NCI-H1930 (cell line): ENCODE data around the gene COLEC12.
"Not testable (repeated sequence)": the region's sequence is repeated elsewhere in the genome, so short reads cannot be mapped to it uniquely, and the experiment has no call there.

ENCODE experiments used
- DNase-seq, 2 experiments: peaks; one replicate each; lab custom pipeline; 2025; lab: John Stamatoyannopoulos, UW

COLEC12 gene

GRCh38 chr18:320155-320554 lies 180.3 kb downstream of the COLEC12 start:
- DNase-seq: no peak

- DNase-seq: no peak
Measured at GRCh38 chr18:319720-320119, 180.8 kb downstream of the COLEC12 start.

DNA sequence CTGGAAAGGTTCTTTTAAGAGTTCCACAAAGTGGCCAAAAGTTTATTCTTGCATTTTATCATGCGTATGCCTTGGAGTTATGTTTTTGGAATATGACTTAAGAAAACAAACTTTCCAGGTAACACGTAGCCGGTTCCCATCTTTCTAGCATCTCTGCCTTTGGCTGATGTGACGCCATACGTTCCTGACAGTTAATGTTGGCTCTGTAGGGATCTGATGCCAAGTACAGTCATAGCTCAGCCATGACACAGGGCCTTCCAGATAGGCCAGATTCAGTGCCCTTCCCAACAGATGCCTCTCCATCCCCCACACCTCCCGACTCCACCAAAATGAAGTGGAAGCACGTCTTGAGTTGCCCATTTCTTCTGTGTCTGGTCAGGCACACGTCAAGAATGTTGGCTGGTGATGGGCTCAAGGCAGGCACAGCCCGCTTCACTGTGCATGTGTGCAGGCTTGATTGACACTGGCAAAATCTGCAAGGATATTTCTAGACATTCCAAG lies 181.7 kb downstream of the COLEC12 start:
- no peak for DNase-seq

GRCh38 chr18:317618-318017 lies 182.9 kb downstream of the COLEC12 start:
- DNase-seq: no peak

GRCh38 chr18:316393-316792 lies 184.1 kb downstream of the COLEC12 start:
- no peak for DNase-seq

DNA sequence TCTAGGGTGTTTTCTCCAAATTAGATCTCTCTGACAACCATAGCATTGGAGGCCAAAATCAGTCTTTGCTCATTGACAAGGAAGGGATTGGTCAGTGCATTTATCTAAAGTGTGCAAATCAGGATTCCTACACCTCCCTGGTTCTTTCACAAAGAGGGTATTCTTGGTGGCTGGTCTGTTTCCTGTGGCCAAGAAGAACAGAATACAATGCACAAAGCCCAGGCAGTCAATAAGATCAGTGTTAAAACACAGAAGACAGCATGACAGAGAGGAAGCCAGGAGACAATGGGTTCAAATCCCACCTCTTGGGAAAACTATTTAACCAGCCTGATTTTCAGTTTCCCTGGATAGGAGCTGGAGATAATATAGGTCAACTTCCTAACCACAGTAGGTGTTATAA lies 186.6 kb downstream of the COLEC12 start:
- DNase-seq: no peak

GRCh38 chr18:312415-312814 lies 188.1 kb downstream of the COLEC12 start:
- DNase-seq: no peak

DNA sequence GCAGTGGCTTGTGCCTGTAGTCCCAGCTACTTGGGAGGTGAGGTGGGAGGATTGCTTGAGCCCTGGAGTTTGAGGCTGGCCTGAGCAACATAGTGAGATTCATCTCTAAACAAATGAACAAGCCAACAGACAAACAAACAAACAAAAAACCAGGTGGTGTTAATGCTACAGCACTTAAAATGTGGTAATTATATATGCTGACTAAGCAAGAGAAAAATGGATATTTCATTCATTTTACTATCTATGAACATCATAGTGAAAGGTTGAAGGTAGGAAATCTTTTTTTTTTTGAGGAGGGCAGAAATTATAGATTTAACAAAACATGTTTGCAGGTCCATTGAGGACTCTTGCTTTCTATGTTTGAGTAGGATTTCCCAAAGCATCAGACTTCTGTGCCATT lies 190.5 kb downstream of the COLEC12 start:
- no peak for DNase-seq

GRCh38 chr18:308086-308485 lies 192.4 kb downstream of the COLEC12 start:
- not testable (repeated sequence) for DNase-seq

GRCh38 chr18:306608-307255 lies 193.8 kb downstream of the COLEC12 start:
- DNase-seq: no peak

GRCh38 chr18:305003-305501 lies 195.4 kb downstream of the COLEC12 start:
- DNase-seq: no peak

- DNase-seq: no peak
Measured at GRCh38 chr18:303607-304006, 196.9 kb downstream of the COLEC12 start.

DNA sequence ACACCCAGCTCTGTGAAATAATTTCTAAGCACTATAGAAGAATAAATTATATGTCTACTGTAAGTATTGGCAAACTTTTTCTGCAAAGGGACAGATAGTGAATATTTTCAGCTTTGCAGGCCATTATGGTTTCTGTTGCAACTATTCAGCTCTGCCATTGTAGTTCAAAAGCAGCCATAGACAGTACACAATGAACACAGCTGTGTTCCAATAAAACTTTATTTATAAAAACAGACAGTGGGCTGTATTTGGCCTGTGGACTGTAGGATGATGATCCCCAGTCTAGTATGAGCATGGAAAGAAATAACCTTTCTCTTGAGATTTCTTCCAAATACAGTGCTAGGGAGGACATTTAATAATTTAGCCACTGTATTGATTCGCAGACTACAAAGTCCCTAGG lies 197.5 kb downstream of the COLEC12 start:
- DNase-seq: no peak

DNA sequence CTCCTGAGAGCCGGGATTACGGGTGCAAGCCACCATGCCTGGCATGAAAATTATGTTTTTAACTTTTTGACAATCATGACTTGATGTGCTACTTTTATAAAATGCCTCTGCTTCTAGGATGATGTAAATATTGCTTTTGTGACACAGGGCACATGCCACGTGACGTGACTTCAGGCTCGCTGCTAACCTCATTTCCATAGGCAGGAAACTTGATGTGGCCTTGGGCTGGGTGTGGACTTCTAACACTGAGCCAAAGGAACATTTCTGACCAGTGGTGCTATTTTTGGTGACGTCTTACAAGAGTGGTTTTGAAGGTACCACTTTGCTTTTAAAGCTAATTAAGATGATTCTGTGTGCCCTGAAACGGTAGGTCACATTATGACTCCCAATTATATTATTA lies 198.4 kb downstream of the COLEC12 start:
- DNase-seq: no peak

DNA sequence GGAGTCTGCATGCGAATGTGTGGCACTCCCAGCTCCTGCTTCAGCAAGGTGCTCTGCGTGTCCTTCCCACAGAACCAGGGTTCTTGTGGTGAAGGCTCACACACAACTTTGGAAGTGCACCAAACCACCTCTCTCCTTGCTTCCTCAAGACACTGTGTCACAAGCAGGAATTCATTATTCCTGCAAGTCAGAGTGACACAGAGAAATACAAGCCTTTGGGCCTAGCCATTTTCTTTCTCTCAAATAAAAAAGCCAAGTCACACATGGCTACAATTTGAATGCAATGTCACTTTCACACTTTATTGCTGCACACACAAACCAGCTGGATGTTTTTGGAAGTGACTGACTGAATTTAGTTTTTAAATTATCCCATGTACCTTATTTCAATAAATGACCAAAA lies 202.6 kb downstream of the COLEC12 start:
- no peak for DNase-seq

DNA sequence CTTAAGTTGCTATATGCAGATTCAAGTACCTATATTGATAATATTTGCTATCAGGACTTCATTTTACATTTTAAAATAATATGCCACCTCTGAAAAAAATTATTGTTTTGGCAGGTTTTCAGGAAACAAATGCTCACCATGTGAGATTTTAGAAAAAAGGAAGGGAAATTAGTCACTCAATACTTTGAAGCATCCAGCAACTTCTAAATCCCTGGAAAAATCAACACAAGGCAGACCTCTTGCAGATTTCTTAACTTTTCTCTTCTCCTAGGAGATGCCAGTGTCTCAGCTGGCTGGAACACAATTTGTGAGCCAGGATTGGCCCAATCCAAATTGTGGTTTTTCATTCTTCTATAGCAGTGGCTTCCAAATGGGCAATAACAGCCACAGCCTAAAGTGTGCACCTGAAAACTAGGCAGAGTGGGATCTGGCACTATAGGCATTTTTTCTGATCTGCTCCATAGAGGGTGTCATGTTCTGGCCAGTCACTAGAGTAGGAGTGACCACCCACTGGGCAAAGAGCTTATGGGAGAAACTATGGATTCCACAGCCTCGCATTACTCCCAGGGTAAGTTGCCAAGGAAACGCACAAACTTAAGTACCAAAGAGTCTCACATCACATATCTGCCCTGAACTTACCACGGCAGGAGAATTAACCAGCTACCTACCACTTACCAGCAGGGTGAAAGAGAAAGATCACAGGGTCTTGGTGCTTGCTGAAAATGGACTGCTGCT lies 204.6 kb downstream of the COLEC12 start:
- DNase-seq: no peak

GRCh38 chr18:294566-294965 lies 205.9 kb downstream of the COLEC12 start:
- no peak for DNase-seq

DNA sequence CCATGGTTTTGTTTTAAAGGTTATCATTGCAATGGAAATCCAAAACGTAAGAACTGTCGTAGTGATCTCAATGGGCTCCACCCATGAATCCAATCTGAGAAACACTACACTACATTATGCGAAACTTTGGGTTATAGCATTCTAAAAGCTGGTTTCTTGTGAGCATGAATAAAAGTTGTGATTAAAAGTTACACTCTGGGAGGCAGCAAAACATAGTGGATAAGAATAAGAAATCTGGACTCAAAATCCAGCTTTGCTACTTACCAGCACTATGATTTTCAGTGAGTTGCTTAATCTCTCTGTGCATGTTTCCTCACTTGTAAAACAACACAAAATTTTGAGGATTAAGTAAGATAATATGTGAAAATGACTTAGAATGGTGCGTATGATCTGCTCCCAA lies 207.0 kb downstream of the COLEC12 start:
- DNase-seq: no peak

DNA sequence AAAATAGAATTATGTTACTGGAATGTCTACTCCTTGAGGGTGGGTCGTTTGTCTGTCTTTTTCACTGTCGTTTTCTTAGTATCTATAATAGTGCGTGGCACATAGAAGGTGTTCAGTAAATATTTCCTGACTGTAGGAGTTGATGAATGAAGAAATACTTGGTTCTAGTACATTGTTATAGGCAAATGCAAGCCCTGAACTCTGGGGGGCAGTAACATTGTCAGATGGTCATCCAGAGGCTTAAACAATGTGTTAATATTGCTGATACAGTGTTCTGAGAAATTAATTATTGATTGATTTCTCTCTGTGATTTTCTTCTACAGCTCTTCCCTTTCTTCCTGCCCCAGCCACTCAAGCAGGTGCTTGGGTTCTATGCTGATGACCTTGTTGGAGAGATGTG lies 208.2 kb downstream of the COLEC12 start:
- no peak for DNase-seq

DNA sequence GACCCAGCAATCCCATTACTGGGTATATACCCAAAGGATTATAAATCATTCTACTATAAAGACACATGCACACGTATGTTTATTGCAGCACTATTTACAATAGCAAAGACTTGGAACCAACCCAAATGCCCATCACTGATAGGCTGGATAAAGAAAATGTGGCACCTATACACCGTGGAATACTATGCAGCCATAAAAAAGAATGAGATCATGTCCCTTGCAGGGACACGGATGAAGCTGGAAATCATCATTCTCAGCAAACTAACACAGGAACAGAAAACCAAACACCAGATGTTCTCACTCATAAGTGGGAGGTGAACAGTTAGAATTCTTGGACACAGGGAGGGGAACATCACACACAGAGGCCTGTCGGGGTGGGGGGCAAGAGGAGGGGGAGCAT lies 210.5 kb downstream of the COLEC12 start:
- not testable (repeated sequence) for DNase-seq

GRCh38 chr18:289026-289425 lies 211.5 kb downstream of the COLEC12 start:
- no peak for DNase-seq

GRCh38 chr18:286515-287310 lies 213.8 kb downstream of the COLEC12 start:
- DNase-seq: peak in 1 of 2 experiments; percentile 1

DNA sequence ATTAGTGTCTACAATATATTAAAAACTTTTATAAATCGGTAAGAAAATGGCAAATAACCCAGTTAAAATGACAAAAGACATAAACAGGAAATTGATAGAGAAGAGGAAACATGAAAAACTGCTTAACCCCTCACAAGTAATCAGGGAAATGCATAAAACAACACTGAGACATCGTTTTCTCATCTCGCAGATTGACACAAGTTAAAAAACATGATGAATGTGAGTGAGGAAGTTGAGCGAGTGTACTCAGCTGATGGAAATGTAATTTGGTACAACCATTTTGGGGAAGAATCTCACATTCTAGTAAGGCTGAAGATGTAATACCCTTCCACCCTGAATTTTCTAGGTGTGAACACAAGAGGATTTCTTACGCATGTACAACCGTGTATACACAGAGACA lies 214.7 kb downstream of the COLEC12 start:
- DNase-seq: no peak
